Prostate gland (tissue), 2 donors: ENCODE measurements around the gene CRKL. TPM values are rescaled to one million over a fixed set of nuclear protein-coding genes. Genes with fewer than 3 reads are reported as not detected.

Experiments used
- DNase-seq: peaks from one replicate; pipeline ENCODE4 v3.0.0-alpha.2; 2019; ENCODE audit warnings: low spot score
- H3K27ac ChIP-seq, 2 donors: fragments of 200-600 bp; sonication (generic); 2 replicates each; pipeline ENCODE4 v1.5.1; 2017 to 2019
- H3K27me3 ChIP-seq: fragments of 200-600 bp; sonication (generic); replicated peaks from 2 replicates; pipeline ENCODE4 v1.5.1; 2019; ENCODE audit not compliant: insufficient read depth
- H3K36me3 ChIP-seq, 2 donors: fragments of 200-600 bp; sonication (generic); 1 replicate in 1 of 2; 2 replicates in 1 of 2; pipeline versions ENCODE4 v1.5.1 to v1.8.1; 2017 to 2019
- H3K4me1 ChIP-seq: fragments of 200-600 bp; sonication (generic); replicated peaks from 2 replicates; pipeline ENCODE4 v1.5.1; 2019
- H3K4me3 ChIP-seq, 2 donors: fragments of 200-600 bp; sonication (generic); 2 replicates each; pipeline ENCODE4 v1.5.1; 2017 to 2019
- H3K9me3 ChIP-seq: fragments of 200-600 bp; sonication (generic); 2 replicates; pipeline ENCODE4 v1.5.1; 2017
- CTCF ChIP-seq, 4 experiments: fragments of 200-600 bp in 2 of 4; fragments of 450-650 bp in 2 of 4; sonication (generic) in 2 of 4; IDR thresholded peaks; 1 replicate in 3 of 4; 2 replicates in 1 of 4; pipeline ENCODE4 v1.5.1; 2016 to 2019; ENCODE audit warnings: antibody characterized with exemption in 4 of 4, mild to moderate bottlenecking in 2 of 4, moderate library complexity in 2 of 4
- POLR2A ChIP-seq: fragments of 450-650 bp; IDR thresholded peaks from one replicate; pipeline ENCODE4 v1.6.1; 2016; ENCODE audit warnings: antibody characterized with exemption, mild to moderate bottlenecking
- POLR2AphosphoS5 ChIP-seq: sonication (generic); formaldehyde crosslinking; IDR thresholded peaks from one replicate; pipeline ENCODE4 v1.6.1; 2017; ENCODE audit warnings: antibody characterized with exemption
- WGBS: methylation state at CpG from one replicate; pipeline ENCODE4 v1.1.5; 2018; 5-methylcytosine and 5-hydroxymethylcytosine counted together
- intact Hi-C: fragments of 100-400 bp; cut with DNase I; formaldehyde crosslinking; loops from one replicate; pipeline ENCODE4 v1.14.2; 2022
- total RNA-seq, 2 donors: library from RNA; depleted of rRNA; stranded (reverse); fragments of >200 nt; gene quantifications; one replicate each; pipeline ENCODE4 v1.1.0, GENCODE V29; 2016

CRKL gene
- total RNA-seq, 2 donors from 2014 or later: 41.6 to 72.0 TPM

- H3K4me1 ChIP-seq: no peaks in the 10 kb centered on the region
- H3K4me3 ChIP-seq: no peak overlapping the region
- 80% methylated on average over 1 of the region's 1 CpG for WGBS
- no peak for TF ChIP-seq POLR2AphosphoS5
- TF ChIP-seq CTCF (IDR thresholded peaks at IDR 0.05): no peak
- TF ChIP-seq POLR2A: no peak
- no peak for DNase-seq
- intact Hi-C loops: no loop called here
- H3K27ac ChIP-seq: no peak overlapping the region
- no peaks in the 10 kb centered on the region for H3K27me3 ChIP-seq
- H3K36me3 ChIP-seq: no peaks in the 10 kb centered on the region
- no peaks in the 10 kb centered on the region for H3K9me3 ChIP-seq
Observed at GRCh38 chr22:20875296-20875695, 41.9 kb upstream of the CRKL start.

GRCh38 chr22:20877715-20878114 lies 39.5 kb upstream of the CRKL start:
- TF ChIP-seq POLR2AphosphoS5 (no peak), POLR2A (no peak), CTCF (IDR thresholded peaks at IDR 0.05) (no peak)

GRCh38 chr22:20881231-20881630 lies 36.0 kb upstream of the CRKL start:
- 72% methylated on average over 5 of the region's 5 CpGs for WGBS
- no peak overlapping the region for H3K4me3 ChIP-seq
- no peak for DNase-seq
- H3K36me3 ChIP-seq: peaks cover 0 to 5% of the 10 kb centered on the region in 2 donors
- no peaks in the 10 kb centered on the region for H3K9me3 ChIP-seq
- TF ChIP-seq POLR2A: no peak
- no peak for TF ChIP-seq POLR2AphosphoS5
- TF ChIP-seq CTCF (IDR thresholded peaks at IDR 0.05): no peak
- H3K27ac ChIP-seq: no peak overlapping the region
- intact Hi-C loops: no loop called here
- H3K4me1 ChIP-seq: peaks cover 2% of the 10 kb centered on the region
- H3K27me3 ChIP-seq: no peaks in the 10 kb centered on the region

More at GRCh38 chr22:20877715-20878114, 39.5 kb upstream of the CRKL start:
- no peak overlapping the region for H3K27ac ChIP-seq
- intact Hi-C loops: no loop called here
- no peaks in the 10 kb centered on the region for H3K27me3 ChIP-seq
- 82% methylated on average over 3 of the region's 3 CpGs for WGBS
- DNase-seq: no peak
- H3K4me3 ChIP-seq: no peak overlapping the region
- no peaks in the 10 kb centered on the region for H3K9me3 ChIP-seq
- H3K36me3 ChIP-seq: no peaks in the 10 kb centered on the region
- H3K4me1 ChIP-seq: no peaks in the 10 kb centered on the region

GRCh38 chr22:20881869-20882815 lies 35.1 kb upstream of the CRKL start:
- Histone ChIP-seq H3K27me3 (no peaks in the 10 kb centered on the region), H3K9me3 (no peaks in the 10 kb centered on the region), H3K36me3 (peaks cover 0 to 5% of the 10 kb centered on the region in 2 donors), H3K4me3 (no peak overlapping the region), H3K4me1 (peaks cover 2% of the 10 kb centered on the region), H3K27ac (no peak overlapping the region)
- TF ChIP-seq POLR2AphosphoS5: no peak
- TF ChIP-seq CTCF (IDR thresholded peaks at IDR 0.05): no peak
- no peak for TF ChIP-seq POLR2A
- WGBS: 91% methylated on average over 9 of the region's 9 CpGs
- no peak for DNase-seq
- intact Hi-C loops: no loop called here

- no peaks in the 10 kb centered on the region for H3K9me3 ChIP-seq
- no peak for DNase-seq
- H3K27me3 ChIP-seq: no peaks in the 10 kb centered on the region
- WGBS: 83% methylated on average over 6 of the region's 6 CpGs
- peaks cover 0 to 5% of the 10 kb centered on the region in 2 donors for H3K36me3 ChIP-seq
- H3K27ac ChIP-seq: no peak overlapping the region
- TF ChIP-seq POLR2A (no peak), CTCF (IDR thresholded peaks at IDR 0.05) (no peak), POLR2AphosphoS5 (no peak)
- H3K4me1 ChIP-seq: peaks cover 2% of the 10 kb centered on the region
- H3K4me3 ChIP-seq: no peak overlapping the region
- intact Hi-C loops: no loop called here
Observed at GRCh38 chr22:20882855-20883254, 34.4 kb upstream of the CRKL start.
